Keratinocyte (primary cell): ENCODE measurements around the gene CEACAM19. TPM values are rescaled to one million over a fixed set of nuclear protein-coding genes. Genes with fewer than 3 reads are reported as not detected.
"Not testable (repeated sequence)": the region's sequence is repeated elsewhere in the genome, so short reads cannot be mapped to it uniquely, and the experiment has no call there.

Source experiments
- DNase-seq: peaks from one replicate; pipeline ENCODE4 v3.0.0-alpha.2; 2011; ENCODE audit warnings: low read depth, missing footprints, low spot score
- FAIRE-seq: peaks from 2 replicates; lab custom pipeline; 2011; peaks lifted over from hg19 to GRCh38; lab: Jason Lieb, UNC
- H2AFZ ChIP-seq: 2 replicates; pipeline ENCODE4 v1.6.0; 2012; ENCODE audit warnings: low read length, control low read depth, inconsistent platforms; ENCODE audit not compliant: control insufficient read depth
- H3K27ac ChIP-seq: 2 replicates; pipeline ENCODE4 v1.5.1; 2011; ENCODE audit warnings: low read length; ENCODE audit not compliant: control insufficient read depth, insufficient read depth
- H3K27me3 ChIP-seq: 3 replicates; pipeline ENCODE4 v1.6.0; 2011; ENCODE audit warnings: low read length; ENCODE audit not compliant: control insufficient read depth, insufficient read depth; ENCODE audit errors: extremely low read depth
- H3K36me3 ChIP-seq, 2 experiments: 2 replicates in 1 of 2; 3 replicates in 1 of 2; pipeline ENCODE4 v1.5.1; 2011; ENCODE audit warnings: low read length in 2 of 2, mild to moderate bottlenecking in 1 of 2; ENCODE audit not compliant: control insufficient read depth in 2 of 2, insufficient read depth in 2 of 2; ENCODE audit errors: extremely low read depth in 1 of 2
- H3K4me1 ChIP-seq: 3 replicates; pipeline ENCODE4 v1.5.1; 2011; ENCODE audit warnings: low read length; ENCODE audit not compliant: control insufficient read depth, insufficient read depth; ENCODE audit errors: extremely low read depth
- H3K4me2 ChIP-seq: 3 replicates; pipeline ENCODE4 v1.6.0; 2011; ENCODE audit warnings: low read depth, low read length; ENCODE audit not compliant: control insufficient read depth, insufficient read depth; ENCODE audit errors: extremely low read depth
- H3K4me3 ChIP-seq, 3 experiments: fragments of 200-600 bp in 1 of 3; sonication (generic) in 1 of 3; 2 replicates in 2 of 3; 3 replicates in 1 of 3; pipeline ENCODE4 v1.5.1; 2011 to 2016; ENCODE audit warnings: low read length in 3 of 3, mild to moderate bottlenecking in 3 of 3, control low read depth in 2 of 3, inconsistent platforms in 1 of 3, low read depth in 1 of 3, mixed read lengths in 1 of 3, mixed run types in 1 of 3, moderate library complexity in 1 of 3; ENCODE audit not compliant: control insufficient read depth in 2 of 3, insufficient read depth in 2 of 3; ENCODE audit errors: extremely low read depth in 1 of 3
- H3K79me2 ChIP-seq: 2 replicates; pipeline ENCODE4 v1.6.0; 2012; ENCODE audit warnings: low read length; ENCODE audit not compliant: control insufficient read depth, insufficient read depth
- H3K9ac ChIP-seq: 3 replicates; pipeline ENCODE4 v1.6.0; 2011; ENCODE audit warnings: low read length; ENCODE audit not compliant: control insufficient read depth, insufficient read depth; ENCODE audit errors: extremely low read depth
- H3K9me1 ChIP-seq: 3 replicates; pipeline ENCODE4 v1.6.0; 2011; ENCODE audit warnings: low read length; ENCODE audit not compliant: control insufficient read depth, insufficient read depth; ENCODE audit errors: extremely low read depth
- H3K9me3 ChIP-seq: 2 replicates; pipeline ENCODE4 v1.5.1; 2012; ENCODE audit warnings: low read depth, low read length; ENCODE audit not compliant: control insufficient read depth
- H4K20me1 ChIP-seq: 3 replicates; pipeline ENCODE4 v1.6.0; 2011; ENCODE audit warnings: low read length; ENCODE audit not compliant: control insufficient read depth, insufficient read depth; ENCODE audit errors: extremely low read depth
- CTCF ChIP-seq, 3 experiments: IDR thresholded peaks in 1 of 3; conservative IDR thresholded peaks in 1 of 3; optimal IDR thresholded peaks in 1 of 3; 2 replicates in 2 of 3; 3 replicates in 1 of 3; pipeline versions ENCODE3 to v1.5.1; 2011; ENCODE audit warnings: low read length in 3 of 3, mild to moderate bottlenecking in 3 of 3, moderate library complexity in 2 of 3, control low read depth in 1 of 3, inconsistent platforms in 1 of 3; ENCODE audit not compliant: insufficient read depth in 2 of 3; ENCODE audit errors: extremely low read depth in 1 of 3
- EZH2 ChIP-seq: IDR thresholded peaks from one replicate; pipeline ENCODE4 v1.6.1; 2012; ENCODE audit warnings: inconsistent platforms, mild to moderate bottlenecking, low read length, moderate library complexity
- dilution Hi-C: fragments of 300-500 bp; cut with MboI; formaldehyde crosslinking; loops from one replicate; pipeline ENCODE4 v1.7.0; 2020; ENCODE audit warnings: low sequenced_read_pairs; ENCODE audit not compliant: extremely low pct_ligation_motif_present
- polyA plus RNA-seq, 5 experiments: library from polyadenylated mRNA; depleted of rRNA in 3 of 5; stranded (reverse) in 3 of 5; stranded (forward) in 1 of 5; unstranded in 1 of 5; fragments of >200 nt; gene quantifications; 1 replicate in 1 of 5; 2 replicates in 3 of 5; 3 replicates in 1 of 5; pipeline versions ENCODE4 v1.2.1 to v1.2.3, GENCODE V29; 2011 to 2012; ENCODE audit warnings: missing spikeins in 2 of 5, low read depth in 1 of 5, low replicate concordance in 1 of 5

CEACAM19 gene
- polyA plus RNA-seq, 1 donor (not counting 4 experiments of a cell fraction or from before 2014, with no cell fraction given), result 3.7 TPM

GRCh38 chr19:44718441-44719261 is 47.4 kb downstream of the CEACAM19 start:
- Histone ChIP-seq H3K79me2 (no peaks in the 10 kb centered on the region), H3K36me3 (no peaks in the 10 kb centered on the region), H3K27me3 (no peaks in the 10 kb centered on the region), H3K4me2 (no peak overlapping the region), H2AFZ (no peak overlapping the region), H3K4me1 (peaks cover 7% of the 10 kb centered on the region), H3K9me3 (peaks cover 6% of the 10 kb centered on the region), H3K9me1 (no peaks in the 10 kb centered on the region), H3K9ac (no peak overlapping the region), H3K27ac (no peak overlapping the region), H3K4me3 (no peak overlapping the region), H4K20me1 (no peaks in the 10 kb centered on the region)
- dilution Hi-C loops, result no loop called here
- FAIRE-seq (no peak), DNase-seq (no peak)
- TF ChIP-seq EZH2 (no peak), CTCF (optimal IDR thresholded peaks at IDR 0.05 in 1 of 3, IDR thresholded peaks at IDR 0.05 in 1 of 3, conservative IDR thresholded peaks at IDR 0.05 in 1 of 3; ENCODE audit: extremely low read depth in 1 of 3, insufficient read depth in 2 of 3, low read length in 3 of 3) (no peak)

GRCh38 chr19:44719262-44719701 is 48.0 kb downstream of the CEACAM19 start:
- no peak overlapping the region for H3K27ac ChIP-seq
- FAIRE-seq, result no peak
- peaks cover 14% of the 10 kb centered on the region for H3K4me1 ChIP-seq
- no peak overlapping the region for H3K4me2 ChIP-seq
- H3K9me3 ChIP-seq, result peaks cover 6% of the 10 kb centered on the region
- no peaks in the 10 kb centered on the region for H3K79me2 ChIP-seq
- no peaks in the 10 kb centered on the region for H3K27me3 ChIP-seq
- dilution Hi-C loops, result no loop called here
- no peaks in the 10 kb centered on the region for H3K36me3 ChIP-seq
- H2AFZ ChIP-seq, result no peak overlapping the region
- no peak for DNase-seq
- H3K4me3 ChIP-seq, result no peak overlapping the region
- H4K20me1 ChIP-seq, result no peaks in the 10 kb centered on the region
- TF ChIP-seq EZH2, result no peak
- no peak overlapping the region for H3K9ac ChIP-seq
- H3K9me1 ChIP-seq, result no peaks in the 10 kb centered on the region

GRCh38 chr19:44720396-44720795 is 49.1 kb downstream of the CEACAM19 start:
- H4K20me1 ChIP-seq, H3K79me2 ChIP-seq, H3K4me3 ChIP-seq, H3K9me3 ChIP-seq, H3K9ac ChIP-seq, dilution Hi-C loops, H3K36me3 ChIP-seq, DNase-seq, H3K9me1 ChIP-seq, FAIRE-seq, H3K4me2 ChIP-seq, H3K27me3 ChIP-seq, H3K27ac ChIP-seq, H2AFZ ChIP-seq: not testable (repeated sequence)
- H3K4me1 ChIP-seq, result peaks cover 20% of the 10 kb centered on the region
